Astrocyte (in vitro differentiated cells and primary cell): ENCODE measurements around the gene SELENOO. TPM values are rescaled to one million over a fixed set of nuclear protein-coding genes. Genes with fewer than 3 reads are reported as not detected.

ENCODE experiments used
- DNase-seq: peaks from one replicate; pipeline ENCODE4 v3.0.0-alpha.2; 2010; ENCODE audit warnings: low read depth
- FAIRE-seq: peaks from 2 replicates; lab custom pipeline; 2011; peaks lifted over from hg19 to GRCh38; lab: Jason Lieb, UNC
- H2AFZ ChIP-seq: 2 replicates; pipeline ENCODE4 v1.6.0; 2012; ENCODE audit warnings: low read depth, low read length, inconsistent platforms
- H3K27ac ChIP-seq: 2 replicates; pipeline ENCODE4 v1.5.1; 2011; ENCODE audit warnings: low read depth, low read length, inconsistent platforms
- H3K27me3 ChIP-seq: 2 replicates; pipeline ENCODE4 v1.6.0; 2011; ENCODE audit warnings: low read length, inconsistent platforms; ENCODE audit not compliant: insufficient read depth
- H3K36me3 ChIP-seq: 2 replicates; pipeline ENCODE4 v1.5.1; 2011; ENCODE audit warnings: low read length, inconsistent platforms; ENCODE audit not compliant: insufficient read depth
- H3K4me1 ChIP-seq: 2 replicates; pipeline ENCODE4 v1.5.1; 2011; ENCODE audit warnings: low read length, inconsistent platforms; ENCODE audit not compliant: insufficient read depth
- H3K4me2 ChIP-seq: 2 replicates; pipeline ENCODE4 v1.6.0; 2012; ENCODE audit warnings: low read length, inconsistent platforms
- H3K4me3 ChIP-seq: 2 replicates; pipeline ENCODE4 v1.5.1; 2011; ENCODE audit warnings: low read depth, mild to moderate bottlenecking, low read length, inconsistent platforms; ENCODE audit not compliant: insufficient read depth
- H3K79me2 ChIP-seq: 2 replicates; pipeline ENCODE4 v1.6.0; 2012; ENCODE audit warnings: mild to moderate bottlenecking, low read length, inconsistent platforms; ENCODE audit not compliant: insufficient read depth
- H3K9ac ChIP-seq: 2 replicates; pipeline ENCODE4 v1.6.0; 2012; ENCODE audit warnings: mild to moderate bottlenecking, low read length, inconsistent platforms
- H3K9me3 ChIP-seq: 2 replicates; pipeline ENCODE4 v1.5.1; 2012; ENCODE audit warnings: low read depth, mild to moderate bottlenecking, low read length, inconsistent platforms; ENCODE audit not compliant: insufficient read depth
- H4K20me1 ChIP-seq: 2 replicates; pipeline ENCODE4 v1.6.0; 2012; ENCODE audit warnings: low read length, inconsistent platforms; ENCODE audit not compliant: insufficient read depth
- H3K27ac Mint-ChIP-seq: one replicate; pipeline ENCODE4 v1.8.0; 2021; ENCODE audit warnings: mild to moderate bottlenecking, mixed read lengths; ENCODE audit not compliant: unreplicated experiment
- H3K27me3 Mint-ChIP-seq: one replicate; pipeline ENCODE4 v1.8.0; 2021; ENCODE audit warnings: low read depth, mixed read lengths; ENCODE audit not compliant: unreplicated experiment
- H3K36me3 Mint-ChIP-seq: one replicate; pipeline ENCODE4 v1.8.0; 2021; ENCODE audit warnings: low read depth, mixed read lengths; ENCODE audit not compliant: unreplicated experiment
- H3K4me1 Mint-ChIP-seq: one replicate; pipeline ENCODE4 v1.8.0; 2021; ENCODE audit warnings: low read depth, mixed read lengths; ENCODE audit not compliant: unreplicated experiment
- H3K4me3 Mint-ChIP-seq: one replicate; pipeline ENCODE4 v1.8.0; 2021; ENCODE audit warnings: mild to moderate bottlenecking, moderate library complexity, mixed read lengths; ENCODE audit not compliant: unreplicated experiment
- H3K9me3 Mint-ChIP-seq: one replicate; pipeline ENCODE4 v1.8.0; 2021; ENCODE audit warnings: mild to moderate bottlenecking, mixed read lengths; ENCODE audit not compliant: unreplicated experiment
- CTCF ChIP-seq: IDR thresholded peaks from 2 replicates; pipeline ENCODE4 v1.5.1; 2011; ENCODE audit warnings: low read depth, mild to moderate bottlenecking, inconsistent platforms, low read length, moderate library complexity; ENCODE audit not compliant: insufficient read depth
- EZH2 ChIP-seq: IDR thresholded peaks from 2 replicates; pipeline ENCODE4 v1.6.1; 2012; ENCODE audit warnings: mild to moderate bottlenecking, low read length, inconsistent platforms; ENCODE audit not compliant: insufficient read depth
- total RNA-seq: library from RNA; stranded (reverse); gene quantifications from 2 replicates; pipeline ENCODE4 v1.2.1, GENCODE V29; 2021

Gene SELENOO
- total RNA-seq, 1 donor from 2014 or later, result 18.5 TPM

GRCh38 chr22:50215297-50216054 lies 14.7 kb downstream of the SELENOO start:
- no peak overlapping the region for H3K4me2 ChIP-seq
- H3K4me3 Mint-ChIP-seq, result no peak overlapping the region
- no peak overlapping the region for H3K9ac ChIP-seq
- H3K27me3 ChIP-seq, result no peaks in the 10 kb centered on the region
- H3K4me1 Mint-ChIP-seq, result no peaks in the 10 kb centered on the region
- no peak overlapping the region for H2AFZ ChIP-seq
- peaks cover 46% of the 10 kb centered on the region for H3K79me2 ChIP-seq
- no peak overlapping the region for H3K4me3 ChIP-seq
- no peak overlapping the region for H3K27ac ChIP-seq
- H3K9me3 ChIP-seq, result no peaks in the 10 kb centered on the region
- H3K27ac Mint-ChIP-seq, result peak overlapping the region; percentile 60
- H3K9me3 Mint-ChIP-seq, result no peaks in the 10 kb centered on the region
- H3K4me1 ChIP-seq, result no peaks in the 10 kb centered on the region
- TF ChIP-seq EZH2 (no peak), CTCF (no peak)
- H3K36me3 Mint-ChIP-seq, result peaks cover 13% of the 10 kb centered on the region
- DNase-seq (no peak), FAIRE-seq (no peak)
- peaks cover 76% of the 10 kb centered on the region for H4K20me1 ChIP-seq
- H3K36me3 ChIP-seq, result peaks cover 15% of the 10 kb centered on the region
- H3K27me3 Mint-ChIP-seq, result no peaks in the 10 kb centered on the region

- H3K4me2 ChIP-seq, result no peak overlapping the region
- FAIRE-seq, result no peak
- H3K79me2 ChIP-seq, result peaks cover 40% of the 10 kb centered on the region
- no peak overlapping the region for H3K9ac ChIP-seq
- H3K27me3 ChIP-seq, result no peaks in the 10 kb centered on the region
- no peak overlapping the region for H3K4me3 ChIP-seq
- TF ChIP-seq EZH2 (no peak), CTCF (no peak)
- no peak overlapping the region for H3K4me3 Mint-ChIP-seq
- H3K9me3 ChIP-seq, result no peaks in the 10 kb centered on the region
- H3K36me3 ChIP-seq, result peaks cover 12% of the 10 kb centered on the region
- H3K4me1 Mint-ChIP-seq, result no peaks in the 10 kb centered on the region
- H3K27ac Mint-ChIP-seq, result no peak overlapping the region
- no peak for DNase-seq
- no peak overlapping the region for H2AFZ ChIP-seq
- no peaks in the 10 kb centered on the region for H3K27me3 Mint-ChIP-seq
- H3K27ac ChIP-seq, result no peak overlapping the region
- H3K36me3 Mint-ChIP-seq, result peaks cover 13% of the 10 kb centered on the region
- no peaks in the 10 kb centered on the region for H3K4me1 ChIP-seq
- H4K20me1 ChIP-seq, result peaks cover 75% of the 10 kb centered on the region
- H3K9me3 Mint-ChIP-seq, result no peaks in the 10 kb centered on the region
These were observed 15.4 kb downstream of the SELENOO start for GRCh38 chr22:50216055-50216683.
